ENCODE results near the gene DYSF.

The DYSF gene

DNA sequence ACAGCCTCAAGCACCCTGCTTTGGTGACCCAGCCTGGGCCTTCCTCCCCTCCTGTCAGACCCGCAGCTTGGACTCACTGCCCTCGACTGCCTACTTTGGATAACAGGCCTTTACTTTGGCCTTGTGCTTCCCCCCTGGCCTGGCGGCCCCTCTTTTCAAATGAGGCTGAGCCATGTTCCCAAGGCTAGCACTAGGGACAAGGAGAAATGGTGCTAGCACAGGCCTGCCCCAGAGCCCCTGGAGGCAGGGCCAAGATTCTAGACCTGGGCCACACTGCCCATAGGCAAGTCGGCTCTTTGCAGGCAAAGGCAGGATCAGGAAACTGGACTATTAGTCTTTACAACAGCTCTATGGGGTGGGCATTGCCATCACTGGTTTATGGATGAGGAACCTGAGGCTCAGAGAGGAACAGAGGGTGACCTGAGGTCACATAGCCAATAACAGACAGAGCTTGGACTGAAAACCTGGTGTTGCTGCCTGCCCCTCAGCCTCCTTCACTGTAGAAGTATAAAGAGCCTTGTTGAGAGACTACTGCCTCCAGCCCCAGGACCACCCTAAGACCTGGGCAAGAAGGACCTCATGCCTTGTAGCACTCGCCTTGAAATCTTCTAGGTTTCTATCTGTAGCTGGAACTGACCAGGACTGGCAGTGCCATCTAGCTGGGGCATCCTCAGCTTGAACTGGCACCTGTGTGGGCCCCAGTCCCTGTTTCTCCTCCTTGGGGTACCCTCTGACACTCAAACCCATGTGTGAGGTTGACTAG is 266.3 kb downstream of the DYSF start:
- DNase-seq (ENCODE audit: low read depth in 1 of 2, low spot score in 1 of 2): no peak

DNA sequence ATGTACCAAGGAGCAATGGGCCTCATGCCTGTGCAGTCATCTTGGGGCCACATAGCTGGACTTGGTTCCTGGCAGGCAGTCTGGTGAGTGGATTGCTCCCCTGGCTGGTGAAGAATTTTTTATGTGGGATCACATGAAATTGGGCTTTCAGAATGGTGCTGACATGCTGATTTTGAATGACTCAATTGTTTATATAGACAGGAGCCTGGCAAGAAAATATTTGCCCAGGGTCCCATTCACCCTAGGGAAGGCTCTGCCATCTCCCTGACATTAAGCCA is 266.9 kb downstream of the DYSF start:
- no peak for DNase-seq (ENCODE audit: low read depth in 1 of 2, low spot score in 1 of 2)

DNA sequence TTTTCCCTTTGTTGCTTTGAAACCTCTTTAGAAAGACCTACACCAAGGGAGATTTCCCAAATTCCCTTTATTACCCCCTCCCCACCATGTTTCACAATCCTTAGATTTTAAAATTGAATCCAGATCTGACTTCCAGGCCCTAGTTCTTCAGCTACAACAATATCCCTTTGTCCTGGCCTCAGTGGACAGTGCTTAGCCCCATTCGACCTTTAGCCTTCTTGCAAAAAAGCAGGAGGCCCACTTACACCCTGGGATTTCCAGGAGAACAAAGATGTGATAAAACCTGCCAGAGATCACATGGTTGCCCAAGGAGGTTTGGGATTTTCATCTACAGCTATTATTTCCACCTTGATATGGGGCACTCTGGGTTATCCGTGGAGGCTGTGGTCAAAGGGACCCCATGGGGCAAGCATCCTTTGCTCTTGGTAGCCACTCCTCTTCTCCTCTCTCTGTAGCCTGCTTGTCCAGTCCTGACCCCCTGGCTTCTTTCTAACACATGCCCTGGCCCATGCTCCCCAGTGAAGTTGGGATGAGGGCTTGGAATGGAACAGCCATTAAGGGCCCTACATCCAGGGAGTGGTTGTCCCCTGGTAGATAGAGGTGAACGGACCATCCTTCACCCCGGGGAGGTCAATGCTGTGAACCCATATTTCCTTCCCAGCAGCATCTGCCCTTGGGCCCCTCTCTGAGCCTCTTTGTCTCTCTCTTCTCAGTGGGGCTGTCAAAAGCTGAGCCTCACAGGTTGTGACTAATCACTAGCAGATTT is 267.4 kb downstream of the DYSF start:
- no peak for DNase-seq (ENCODE audit: low read depth in 1 of 2, low spot score in 1 of 2)

DNA sequence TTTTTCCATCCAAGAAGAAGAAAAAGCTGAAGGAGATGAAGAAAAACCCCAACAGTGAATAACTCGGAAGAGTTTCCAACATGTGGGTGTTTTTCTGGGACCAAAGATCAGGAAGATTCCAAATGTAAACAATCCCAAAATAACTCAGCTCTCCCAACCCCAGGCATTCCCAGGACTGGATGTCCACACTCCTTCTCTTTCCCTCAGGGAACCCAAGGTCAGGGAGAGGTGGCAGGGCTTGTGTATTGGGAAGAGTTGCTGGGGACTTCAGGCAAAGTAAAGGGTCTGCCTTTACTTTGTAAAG is 268.0 kb downstream of the DYSF start:
- no peak for DNase-seq (ENCODE audit: low read depth in 1 of 2, low spot score in 1 of 2)

DNA sequence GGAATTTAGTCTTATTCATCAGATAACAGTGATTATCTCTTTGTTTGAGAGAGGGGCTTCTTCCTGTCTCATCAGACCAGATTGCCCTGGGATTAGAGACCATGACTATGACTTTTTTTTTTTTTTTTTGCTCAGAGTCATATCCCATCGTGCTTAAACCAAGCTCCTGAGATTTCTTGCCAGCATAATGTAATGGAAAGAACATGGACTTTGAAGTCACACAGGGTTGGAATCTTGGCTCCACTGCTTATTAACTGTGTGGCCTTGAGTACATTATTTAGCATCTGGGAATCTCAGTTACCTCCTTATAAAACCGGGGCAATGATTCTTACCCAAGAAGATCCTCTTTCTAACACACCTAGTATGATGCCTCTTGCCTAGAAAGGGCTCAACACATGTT is 268.3 kb downstream of the DYSF start:
- no peak for DNase-seq (ENCODE audit: low read depth in 1 of 2, low spot score in 1 of 2)

DNA sequence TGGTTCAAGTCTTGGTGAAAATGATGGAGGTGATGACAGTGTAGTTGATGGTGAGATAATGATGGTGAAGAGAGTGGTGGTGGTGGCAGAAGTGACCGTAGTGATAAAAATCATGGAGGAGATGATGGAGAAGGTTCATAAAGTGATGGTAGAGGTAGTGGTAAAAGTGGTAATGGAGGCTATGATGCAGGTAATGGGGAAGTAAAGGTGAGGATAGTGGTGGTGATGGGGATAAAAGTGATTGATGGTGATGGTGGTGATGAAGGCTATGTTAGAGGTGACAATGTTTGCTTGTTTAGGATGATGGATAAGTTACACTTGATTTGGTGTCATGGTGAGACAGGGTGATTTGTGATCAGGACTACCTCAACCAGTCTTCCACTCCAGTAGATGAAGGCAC is 268.9 kb downstream of the DYSF start:
- no peak for DNase-seq (ENCODE audit: low read depth in 1 of 2, low spot score in 1 of 2)

DNA sequence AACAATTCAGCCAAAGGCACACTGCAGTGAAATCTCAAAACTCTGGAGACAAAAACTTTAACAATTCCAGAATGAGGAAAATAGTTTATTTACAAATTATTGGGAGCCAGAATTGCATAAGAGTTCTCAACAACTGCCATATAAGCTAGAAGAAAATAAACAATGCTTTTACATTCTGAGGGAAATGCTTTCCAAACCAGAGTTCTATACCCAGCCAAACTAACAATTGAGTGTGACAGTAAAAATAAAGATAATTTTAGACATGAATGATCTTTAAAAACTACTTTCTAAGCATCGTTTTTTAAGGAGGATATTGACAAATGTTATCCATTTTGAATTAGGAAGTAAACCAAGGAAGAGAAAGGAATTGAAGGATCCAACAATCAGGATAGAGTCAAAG is 271.4 kb downstream of the DYSF start:
- DNase-seq (ENCODE audit: low read depth in 1 of 2, low spot score in 1 of 2): no peak

DNA sequence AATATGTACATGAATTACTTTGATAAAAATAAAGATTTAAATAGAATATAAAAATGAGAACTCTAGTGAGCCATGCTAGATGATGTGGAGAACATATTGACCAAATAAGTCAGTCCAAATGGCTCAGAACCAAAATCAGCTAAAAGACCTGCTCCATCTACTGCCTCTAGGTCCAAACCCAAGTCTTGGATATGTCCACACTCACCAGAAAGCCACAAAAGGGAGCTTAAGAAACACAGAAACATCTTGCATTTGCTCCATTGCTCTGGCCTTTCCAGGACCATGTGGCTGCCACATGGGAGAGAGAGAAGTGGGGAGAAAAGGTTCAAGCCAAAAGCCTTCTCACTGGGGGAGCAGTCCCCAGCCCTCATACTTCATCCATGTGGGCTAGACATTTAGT is 272.5 kb downstream of the DYSF start:
- no peak for DNase-seq (ENCODE audit: low read depth in 1 of 2, low spot score in 1 of 2)

DNA sequence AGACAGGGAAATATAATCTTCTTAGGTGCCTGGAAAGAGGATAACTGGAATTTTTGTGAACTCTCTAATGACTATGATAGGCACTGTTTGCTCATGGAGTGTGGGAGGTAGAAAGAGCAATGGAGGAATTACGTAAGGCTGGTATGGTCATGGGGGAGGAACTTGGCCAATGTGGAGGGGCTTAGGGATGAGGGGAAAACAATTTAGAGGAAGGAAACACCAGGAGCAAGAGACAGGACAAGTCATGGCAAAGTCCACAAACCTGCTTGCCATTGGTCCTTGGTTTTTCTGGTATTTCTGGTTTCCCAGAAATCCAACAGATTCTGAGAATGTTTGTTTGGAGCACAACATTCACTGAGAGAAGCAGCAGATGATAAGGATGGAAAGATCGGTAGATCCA is 274.2 kb downstream of the DYSF start:
- DNase-seq (ENCODE audit: low read depth in 1 of 2, low spot score in 1 of 2): no peak

DNA sequence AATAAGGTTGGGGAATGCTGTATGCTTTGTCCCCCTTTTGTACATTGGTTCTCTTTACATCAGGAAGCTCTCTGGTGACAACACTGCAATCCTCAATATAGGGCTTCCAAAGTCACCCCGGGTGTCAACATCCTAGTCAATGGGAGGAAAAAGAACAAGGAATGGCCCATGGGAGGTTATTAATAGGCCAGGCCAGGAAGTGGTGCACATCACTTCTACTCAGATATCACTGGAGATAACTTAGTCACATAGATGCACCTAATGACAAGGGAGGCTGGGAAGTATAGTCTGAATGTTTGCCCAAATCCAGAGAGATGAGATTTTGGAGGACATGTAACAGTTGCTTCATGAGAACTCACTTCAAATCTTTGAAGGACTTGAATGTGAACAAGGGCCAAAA is 274.7 kb downstream of the DYSF start:
- DNase-seq (ENCODE audit: low read depth in 1 of 2, low spot score in 1 of 2): no peak

DNA sequence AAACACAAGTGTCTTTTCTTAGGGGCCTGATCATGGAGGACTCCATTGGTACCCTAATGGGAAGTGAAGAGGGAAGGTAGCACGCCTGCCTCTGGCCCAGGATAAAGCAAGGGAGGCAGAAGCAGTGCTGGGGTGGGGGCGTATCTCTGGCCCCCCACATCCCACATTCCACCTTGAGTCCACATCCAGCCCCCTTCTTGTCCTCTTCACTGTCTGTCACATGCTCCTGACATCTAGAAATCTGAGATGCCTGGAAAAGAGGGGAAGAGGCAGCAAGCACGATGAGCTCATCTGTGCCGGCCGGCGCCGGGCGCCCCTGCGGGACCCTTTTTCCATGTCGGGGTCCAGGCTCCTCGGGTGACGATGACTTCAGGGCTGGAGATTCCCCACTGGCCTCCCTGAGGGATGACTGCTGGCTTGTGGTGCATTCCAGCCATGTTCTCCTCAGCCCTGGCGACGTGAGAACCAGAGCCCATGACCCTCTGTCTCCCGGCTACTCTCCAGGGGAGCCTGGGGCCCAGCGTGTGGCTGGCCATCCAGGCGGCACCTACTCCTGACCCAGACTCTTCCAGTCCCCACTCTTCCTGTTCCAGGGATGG is 277.5 kb downstream of the DYSF start:
- no peak for DNase-seq (ENCODE audit: low read depth in 1 of 2, low spot score in 1 of 2)

DNA sequence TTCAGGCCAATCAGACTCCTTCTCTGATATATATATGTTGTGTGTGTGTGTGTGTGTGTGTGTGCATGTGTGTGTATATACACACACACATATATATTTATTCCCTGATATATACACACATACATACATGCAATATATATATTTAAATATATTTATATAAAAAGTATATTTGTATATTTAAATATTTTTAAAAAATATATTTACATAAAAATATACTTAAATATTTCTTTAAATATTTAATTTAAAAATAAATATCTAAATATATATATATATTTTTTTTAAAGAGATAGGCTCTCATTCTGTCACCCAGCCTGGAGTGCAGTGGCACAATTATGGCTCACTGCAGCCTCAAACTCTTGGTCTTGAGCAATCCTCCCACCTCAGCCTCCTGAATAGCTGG is 281.3 kb downstream of the DYSF start:
- no peak for DNase-seq (ENCODE audit: low read depth in 1 of 2, low spot score in 1 of 2)

DNA sequence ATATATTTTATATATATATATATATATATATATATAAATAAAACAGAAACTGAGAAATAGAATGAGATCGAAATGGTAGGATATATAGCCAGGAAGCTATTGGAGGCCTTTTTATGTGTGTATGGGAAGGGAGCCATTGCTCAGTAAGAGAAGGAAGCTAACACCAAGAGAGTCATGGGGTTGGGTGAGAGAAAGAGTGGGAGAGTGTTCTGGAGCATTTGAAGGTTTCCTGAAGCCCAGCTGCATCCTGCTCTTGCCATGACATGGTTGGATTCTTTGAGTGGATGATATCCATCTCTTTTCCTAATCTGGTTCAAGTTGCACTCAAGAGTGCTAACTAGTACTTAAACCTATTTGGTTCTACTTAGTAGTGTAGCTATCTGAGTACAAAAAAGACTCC is 282.3 kb downstream of the DYSF start:
- DNase-seq (ENCODE audit: low read depth in 1 of 2, low spot score in 1 of 2): no peak
